ENCODE data around the gene ZNF134. TPM values are rescaled to one million over a fixed set of nuclear protein-coding genes. Genes with fewer than 3 reads are reported as not detected.

The ZNF134 gene
- total RNA-seq, 1 donor from 2014 or later = 13.2 TPM

GRCh38 chr19:57637379-57637778 lies 23.3 kb downstream of the ZNF134 start:
- DNase-seq (ENCODE audit: low read depth in 2 of 2) = no peak

GRCh38 chr19:57641715-57642234 lies 27.7 kb downstream of the ZNF134 start:
- DNase-seq (ENCODE audit: low read depth in 2 of 2) = no peak

GRCh38 chr19:57642396-57643046 lies 28.5 kb downstream of the ZNF134 start:
- no peak for DNase-seq (ENCODE audit: low read depth in 2 of 2)

GRCh38 chr19:57643734-57644133 lies 29.7 kb downstream of the ZNF134 start:
- DNase-seq (ENCODE audit: low read depth in 2 of 2) = no peak

- DNase-seq (ENCODE audit: low read depth in 2 of 2) = no peak
Measured at GRCh38 chr19:57648331-57649003, 34.4 kb downstream of the ZNF134 start.

GRCh38 chr19:57651654-57651996 lies 37.6 kb downstream of the ZNF134 start:
- DNase-seq (ENCODE audit: low read depth in 2 of 2) = no peak

- no peak for DNase-seq (ENCODE audit: low read depth in 2 of 2)
Measured at GRCh38 chr19:57653689-57654088, 39.6 kb downstream of the ZNF134 start.

GRCh38 chr19:57655443-57655842 lies 41.4 kb downstream of the ZNF134 start:
- DNase-seq (ENCODE audit: low read depth in 2 of 2) = no peak

- DNase-seq (ENCODE audit: low read depth in 2 of 2) = no peak
Measured at GRCh38 chr19:57656346-57656745, 42.3 kb downstream of the ZNF134 start.

GRCh38 chr19:57664269-57665127 lies 50.5 kb downstream of the ZNF134 start:
- DNase-seq (ENCODE audit: low read depth in 2 of 2) = peak in 1 of 2 donors; percentile 46

GRCh38 chr19:57665261-57665806 lies 51.3 kb downstream of the ZNF134 start:
- DNase-seq (ENCODE audit: low read depth in 2 of 2) = no peak

GRCh38 chr19:57667228-57667627 lies 53.2 kb downstream of the ZNF134 start:
- no peak for DNase-seq (ENCODE audit: low read depth in 2 of 2)

GRCh38 chr19:57668635-57669034 lies 54.6 kb downstream of the ZNF134 start, which contains the start of gene ZSCAN4:
Gene ZSCAN4, plus strand, starts transcription at chr19:57668935. Its CDS starts 7,211 bp downstream, at chr19:57676146.
- no peak for DNase-seq (ENCODE audit: low read depth in 2 of 2)

- DNase-seq (ENCODE audit: low read depth in 2 of 2) = no peak
Measured at GRCh38 chr19:57671124-57671895, 57.3 kb downstream of the ZNF134 start.

- no peak for DNase-seq (ENCODE audit: low read depth in 2 of 2)
Measured at GRCh38 chr19:57672466-57672865, 58.4 kb downstream of the ZNF134 start.

Other genes starting within 250 kb of the ZNF134 start
- 8.0 and 13.5 TPM in 2 replicates for gene ZNF548, start 224.4 kb upstream of the ZNF134 start, total RNA-seq
- 9.8 and 10.9 TPM in 2 replicates for gene ZNF17, start 203.1 kb upstream of the ZNF134 start, total RNA-seq
- gene ZNF749, start 178.9 kb upstream of the ZNF134 start, total RNA-seq = 8.5 and 11.5 TPM in 2 replicates
- 0.13 and 0.51 TPM in 2 replicates for gene VN1R1, start 157.1 kb upstream of the ZNF134 start, total RNA-seq
- 13.1 and 14.7 TPM in 2 replicates for gene ZNF772, start 136.7 kb upstream of the ZNF134 start, total RNA-seq
- 7.7 and 14.9 TPM in 2 replicates for gene ZNF419, start 126.5 kb upstream of the ZNF134 start, total RNA-seq
- 5.8 and 12.1 TPM in 2 replicates for gene ZNF773, start 114.3 kb upstream of the ZNF134 start, total RNA-seq
- gene ZNF549, start 86.9 kb upstream of the ZNF134 start, total RNA-seq = 2.8 and 4.9 TPM in 2 replicates
- 4.2 and 7.3 TPM in 2 replicates for gene ZNF550, start 54.4 kb upstream of the ZNF134 start, total RNA-seq
- 2.7 and 4.6 TPM in 2 replicates for gene ZNF416, start 35.3 kb upstream of the ZNF134 start, total RNA-seq
- 3.9 and 7.7 TPM in 2 replicates for gene ZIK1, start 30.1 kb upstream of the ZNF134 start, total RNA-seq
- gene ZNF530, start 14.4 kb upstream of the ZNF134 start, total RNA-seq = 3.9 and 4.7 TPM in 2 replicates
- gene ZNF211, start 18.9 kb downstream of the ZNF134 start, total RNA-seq = 6.7 and 9.0 TPM in 2 replicates
- not detected in 2 replicates for gene ZSCAN4, start 54.7 kb downstream of the ZNF134 start, total RNA-seq
- gene ZNF551, start 67.7 kb downstream of the ZNF134 start, total RNA-seq = 5.4 and 8.5 TPM in 2 replicates
- 0.13 and 0.63 TPM in 2 replicates for gene ZNF154, start 95.0 kb downstream of the ZNF134 start, total RNA-seq
- gene ZNF671, start 113.4 kb downstream of the ZNF134 start, total RNA-seq = 5.0 and 5.7 TPM in 2 replicates
- gene ZNF776, start 132.6 kb downstream of the ZNF134 start, total RNA-seq = 12.5 and 17.6 TPM in 2 replicates
- 10.1 and 12.9 TPM in 2 replicates for gene ZNF586, start 155.4 kb downstream of the ZNF134 start, total RNA-seq
- 7.2 and 7.5 TPM in 2 replicates for gene ZNF552, start 200.7 kb downstream of the ZNF134 start, total RNA-seq
- gene ZNF587B, start 216.1 kb downstream of the ZNF134 start, total RNA-seq = 13.5 and 14.5 TPM in 2 replicates
- gene ZNF587, start 235.6 kb downstream of the ZNF134 start, total RNA-seq = 15.4 and 15.7 TPM in 2 replicates

Measured in dermis microvascular lymphatic vessel endothelial cell (primary cell).